HL-60 (cell line): ENCODE measurements around the gene TYMP.

Experiments used
- DNase-seq, 2 experiments: peaks; one replicate each; pipeline ENCODE4 v3.0.0-alpha.2; 2010 to 2020; ENCODE audit warnings: low read depth in 1 of 2, low spot score in 1 of 2
- H3K27ac ChIP-seq: fragments of 250-450 bp; sonication (Bioruptor Pico); replicated peaks from 2 replicates; pipeline ENCODE4 v1.5.1; 2020; ENCODE audit warnings: mild to moderate bottlenecking, moderate library complexity
- H3K27me3 ChIP-seq: fragments of 250-450 bp; sonication (Bioruptor Pico); 2 replicates; pipeline ENCODE4 v1.5.1; 2021; ENCODE audit warnings: mild to moderate bottlenecking, moderate library complexity; ENCODE audit not compliant: insufficient read depth, poor library complexity, severe bottlenecking
- H3K4me3 ChIP-seq: replicated peaks from 2 replicates; pipeline ENCODE4 v1.5.1; 2011; ENCODE audit warnings: mild to moderate bottlenecking, control low read depth, low read length; ENCODE audit not compliant: insufficient read depth
- GABPA ChIP-seq: IDR thresholded peaks from 2 replicates; pipeline ENCODE4 v1.6.1; 2012; ENCODE audit warnings: low read depth
- POLR2AphosphoS5 ChIP-seq: IDR thresholded peaks from 2 replicates; pipeline ENCODE4 v1.6.1; 2012; ENCODE audit warnings: low read depth
- SPI1 ChIP-seq: IDR thresholded peaks from 2 replicates; pipeline ENCODE4 v1.6.1; 2012; ENCODE audit warnings: low read depth, mild to moderate bottlenecking, borderline replicate concordance
- TF ChIP-seq, protein P1 (sequence below): IDR thresholded peaks from 2 replicates; pipeline ENCODE4 v1.6.1; 2012; ENCODE audit warnings: low read depth; ENCODE audit not compliant: insufficient replicate concordance
- TF ChIP-seq, protein P2 (sequence below): IDR thresholded peaks from one replicate; pipeline ENCODE4 v1.5.1; 2011; ENCODE audit warnings: low read length, control low read depth, inconsistent platforms; ENCODE audit not compliant: insufficient read depth

TYMP gene

GRCh38 chr22:50537765-50538164 lies 8.0 kb upstream of the TYMP start:
- peak overlapping the region; percentile 92 for H3K27ac ChIP-seq
- H3K27me3 ChIP-seq, result no peaks in the 10 kb centered on the region
- TF ChIP-seq, protein P1, sequence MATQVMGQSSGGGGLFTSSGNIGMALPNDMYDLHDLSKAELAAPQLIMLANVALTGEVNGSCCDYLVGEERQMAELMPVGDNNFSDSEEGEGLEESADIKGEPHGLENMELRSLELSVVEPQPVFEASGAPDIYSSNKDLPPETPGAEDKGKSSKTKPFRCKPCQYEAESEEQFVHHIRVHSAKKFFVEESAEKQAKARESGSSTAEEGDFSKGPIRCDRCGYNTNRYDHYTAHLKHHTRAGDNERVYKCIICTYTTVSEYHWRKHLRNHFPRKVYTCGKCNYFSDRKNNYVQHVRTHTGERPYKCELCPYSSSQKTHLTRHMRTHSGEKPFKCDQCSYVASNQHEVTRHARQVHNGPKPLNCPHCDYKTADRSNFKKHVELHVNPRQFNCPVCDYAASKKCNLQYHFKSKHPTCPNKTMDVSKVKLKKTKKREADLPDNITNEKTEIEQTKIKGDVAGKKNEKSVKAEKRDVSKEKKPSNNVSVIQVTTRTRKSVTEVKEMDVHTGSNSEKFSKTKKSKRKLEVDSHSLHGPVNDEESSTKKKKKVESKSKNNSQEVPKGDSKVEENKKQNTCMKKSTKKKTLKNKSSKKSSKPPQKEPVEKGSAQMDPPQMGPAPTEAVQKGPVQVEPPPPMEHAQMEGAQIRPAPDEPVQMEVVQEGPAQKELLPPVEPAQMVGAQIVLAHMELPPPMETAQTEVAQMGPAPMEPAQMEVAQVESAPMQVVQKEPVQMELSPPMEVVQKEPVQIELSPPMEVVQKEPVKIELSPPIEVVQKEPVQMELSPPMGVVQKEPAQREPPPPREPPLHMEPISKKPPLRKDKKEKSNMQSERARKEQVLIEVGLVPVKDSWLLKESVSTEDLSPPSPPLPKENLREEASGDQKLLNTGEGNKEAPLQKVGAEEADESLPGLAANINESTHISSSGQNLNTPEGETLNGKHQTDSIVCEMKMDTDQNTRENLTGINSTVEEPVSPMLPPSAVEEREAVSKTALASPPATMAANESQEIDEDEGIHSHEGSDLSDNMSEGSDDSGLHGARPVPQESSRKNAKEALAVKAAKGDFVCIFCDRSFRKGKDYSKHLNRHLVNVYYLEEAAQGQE, result no peak
- TF ChIP-seq, protein P2, sequence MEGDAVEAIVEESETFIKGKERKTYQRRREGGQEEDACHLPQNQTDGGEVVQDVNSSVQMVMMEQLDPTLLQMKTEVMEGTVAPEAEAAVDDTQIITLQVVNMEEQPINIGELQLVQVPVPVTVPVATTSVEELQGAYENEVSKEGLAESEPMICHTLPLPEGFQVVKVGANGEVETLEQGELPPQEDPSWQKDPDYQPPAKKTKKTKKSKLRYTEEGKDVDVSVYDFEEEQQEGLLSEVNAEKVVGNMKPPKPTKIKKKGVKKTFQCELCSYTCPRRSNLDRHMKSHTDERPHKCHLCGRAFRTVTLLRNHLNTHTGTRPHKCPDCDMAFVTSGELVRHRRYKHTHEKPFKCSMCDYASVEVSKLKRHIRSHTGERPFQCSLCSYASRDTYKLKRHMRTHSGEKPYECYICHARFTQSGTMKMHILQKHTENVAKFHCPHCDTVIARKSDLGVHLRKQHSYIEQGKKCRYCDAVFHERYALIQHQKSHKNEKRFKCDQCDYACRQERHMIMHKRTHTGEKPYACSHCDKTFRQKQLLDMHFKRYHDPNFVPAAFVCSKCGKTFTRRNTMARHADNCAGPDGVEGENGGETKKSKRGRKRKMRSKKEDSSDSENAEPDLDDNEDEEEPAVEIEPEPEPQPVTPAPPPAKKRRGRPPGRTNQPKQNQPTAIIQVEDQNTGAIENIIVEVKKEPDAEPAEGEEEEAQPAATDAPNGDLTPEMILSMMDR, result no peak
- TF ChIP-seq SPI1, result no peak
- no peak for TF ChIP-seq GABPA
- no peak for TF ChIP-seq POLR2AphosphoS5
- no peak for DNase-seq
- no peak overlapping the region for H3K4me3 ChIP-seq

DNA sequence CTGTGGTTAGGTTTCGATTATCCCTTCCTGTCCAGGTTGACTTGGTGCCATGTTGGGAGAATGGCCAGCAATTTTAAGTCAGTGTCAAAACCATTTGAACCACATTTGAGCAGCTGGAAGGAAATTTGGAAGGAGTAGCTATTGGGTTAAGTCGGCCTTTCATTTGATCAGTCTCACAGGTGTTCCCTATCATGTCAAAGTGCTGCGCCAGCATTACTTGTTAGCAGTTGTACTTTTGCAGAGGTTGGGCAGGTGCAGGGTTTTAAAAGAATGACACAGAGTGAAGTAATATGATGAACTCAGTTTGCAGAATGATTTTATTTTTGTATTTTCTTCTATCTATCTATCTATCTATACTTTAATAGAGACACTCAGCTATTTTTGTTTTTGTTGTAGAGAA lies 6.4 kb upstream of the TYMP start:
- Histone ChIP-seq H3K27me3 (no peaks in the 10 kb centered on the region), H3K4me3 (no peak overlapping the region), H3K27ac (no peak overlapping the region)
- no peak for DNase-seq
- TF ChIP-seq POLR2AphosphoS5 (no peak), SPI1 (no peak), GABPA (no peak)
- TF ChIP-seq, protein P1, result no peak
- TF ChIP-seq, protein P2, result no peak

DNA sequence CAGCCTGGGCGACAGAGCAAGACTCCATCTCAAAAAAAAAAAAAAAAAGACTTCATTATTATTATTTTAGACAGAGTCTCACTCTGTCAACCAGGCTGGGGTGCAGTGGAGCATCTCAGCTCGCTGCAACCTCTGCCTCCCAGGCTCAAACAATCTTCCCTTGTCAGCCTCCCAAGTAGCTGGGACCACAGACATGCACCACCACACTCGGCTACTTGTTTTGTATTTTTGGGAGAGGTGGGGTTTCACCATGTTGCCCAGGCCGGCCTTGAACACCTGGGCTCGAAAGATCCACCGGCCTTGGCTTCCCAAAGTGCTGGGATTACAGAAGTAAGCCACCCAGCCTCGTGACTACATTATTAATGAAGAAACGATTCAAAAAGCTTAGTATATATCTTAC lies 5.3 kb upstream of the TYMP start:
- H3K27ac ChIP-seq, result peak overlapping the region; percentile 99
- DNase-seq, result no peak
- TF ChIP-seq POLR2AphosphoS5, result no peak
- no peak for TF ChIP-seq SPI1
- TF ChIP-seq, protein P2, result no peak
- TF ChIP-seq GABPA, result no peak
- TF ChIP-seq, protein P1, result no peak
- H3K27me3 ChIP-seq, result no peaks in the 10 kb centered on the region
- no peak overlapping the region for H3K4me3 ChIP-seq
